Caco-2 (cell line): ENCODE data around the gene UBE2R2. TPM values are rescaled to one million over a fixed set of nuclear protein-coding genes. Genes with fewer than 3 reads are reported as not detected.

Source experiments
- BruUV-seq: library from RNA; stranded (reverse); fragments of 400-500 nt; replicated peaks from 2 replicates; lab custom pipeline; 2021; lab: Mats Ljungman, UMichigan
- CTCF ChIA-PET: fragments of 300-600 bp; sonication (Branson Sonifier 250); formaldehyde crosslinking; loops from one replicate; lab custom pipeline; 2022; ENCODE audit warnings: antibody characterized with exemption; lab: Charles Lee
- POLR2A ChIA-PET: fragments of 300-600 bp; sonication (Branson Sonifier 250); formaldehyde crosslinking; loops from one replicate; lab custom pipeline; 2022; ENCODE audit warnings: antibody characterized with exemption; lab: Charles Lee
- DNase-seq, 2 experiments: peaks; one replicate each; pipeline versions ENCODE4 v3.0.0 to v3.0.0-alpha.2; 2020 to 2022
- H3K27me3 ChIP-seq: replicated peaks from 2 replicates; pipeline ENCODE4 v1.6.0; 2011; ENCODE audit warnings: low read length; ENCODE audit not compliant: control insufficient read depth, insufficient read depth
- H3K36me3 ChIP-seq: 2 replicates; pipeline ENCODE4 v1.5.1; 2011; ENCODE audit warnings: low read length; ENCODE audit not compliant: control insufficient read depth, insufficient read depth
- H3K4me1 ChIP-seq: fragments of 250-450 bp; sonication (Bioruptor Pico); 2 replicates; pipeline ENCODE4 v1.5.1; 2020; ENCODE audit warnings: mild to moderate bottlenecking
- H3K4me3 ChIP-seq: 2 replicates; pipeline ENCODE4 v1.5.1; 2011; ENCODE audit warnings: low read depth, mild to moderate bottlenecking, control low read depth, low read length
- H3K9me3 ChIP-seq: fragments of 250-450 bp; sonication (Bioruptor Pico); 2 replicates; pipeline ENCODE4 v1.5.1; 2020; ENCODE audit warnings: mild to moderate bottlenecking, moderate library complexity
- H3K27ac Mint-ChIP-seq: one replicate; pipeline ENCODE4 v1.8.0; 2022; ENCODE audit warnings: mixed read lengths; ENCODE audit not compliant: unreplicated experiment
- H3K27me3 Mint-ChIP-seq: one replicate; pipeline ENCODE4 v1.8.0; 2022; ENCODE audit warnings: mixed read lengths; ENCODE audit not compliant: insufficient read depth, unreplicated experiment
- H3K36me3 Mint-ChIP-seq: one replicate; pipeline ENCODE4 v1.8.0; 2022; ENCODE audit warnings: mild to moderate bottlenecking, mixed read lengths; ENCODE audit not compliant: insufficient read depth, unreplicated experiment
- H3K4me1 Mint-ChIP-seq: one replicate; pipeline ENCODE4 v1.8.0; 2022; ENCODE audit warnings: low read depth, mixed read lengths; ENCODE audit not compliant: unreplicated experiment
- H3K4me3 Mint-ChIP-seq: one replicate; pipeline ENCODE4 v1.8.0; 2022; ENCODE audit warnings: mild to moderate bottlenecking, moderate library complexity, mixed read lengths; ENCODE audit not compliant: unreplicated experiment
- H3K9me3 Mint-ChIP-seq: one replicate; pipeline ENCODE4 v1.8.0; 2022; ENCODE audit warnings: mixed read lengths; ENCODE audit not compliant: unreplicated experiment
- CTCF ChIP-seq, 2 experiments: fragments of 200-600 bp in 1 of 2; IDR thresholded peaks; 1 replicate in 1 of 2; 2 replicates in 1 of 2; pipeline versions ENCODE4 v1.5.1 to v1.8.0; 2011 to 2022; ENCODE audit warnings: antibody characterized with exemption in 1 of 2, control low read depth in 1 of 2, inconsistent platforms in 1 of 2, low read depth in 1 of 2, low read length in 1 of 2, mild to moderate bottlenecking in 1 of 2, moderate library complexity in 1 of 2; ENCODE audit not compliant: insufficient read depth in 1 of 2, severe bottlenecking in 1 of 2, unreplicated experiment in 1 of 2
- intact Hi-C: fragments of 100-400 bp; cut with micrococcal nuclease; formaldehyde crosslinking; loops from one replicate; pipeline ENCODE4 v1.10.0; 2022; ENCODE audit not compliant: unreplicated experiment
- total RNA-seq: library from RNA; stranded (reverse); gene quantifications from 2 replicates; pipeline ENCODE4 v1.2.3, GENCODE V29; 2022

The UBE2R2 gene
- total RNA-seq, 1 experiment from 2014 or later, result 52.3 TPM

- Mint-ChIP-seq H3K4me1 (peaks cover 6% of the 10 kb centered on the region), H3K27ac (no peak overlapping the region), H3K27me3 (no peaks in the 10 kb centered on the region), H3K9me3 (no peaks in the 10 kb centered on the region), H3K36me3 (peaks cover 80% of the 10 kb centered on the region), H3K4me3 (no peak overlapping the region)
- no peak overlapping the region for H3K4me3 ChIP-seq
- TF ChIP-seq CTCF (IDR thresholded peaks at IDR 0.05; ENCODE audit: insufficient read depth in 1 of 2, low read depth in 1 of 2, low read length in 1 of 2, severe bottlenecking in 1 of 2, unreplicated experiment in 1 of 2), result no peak
- 0 out of 2 replicates have a peak, but pooled peaks cover 6% of the 10 kb centered on the region for H3K9me3 ChIP-seq
- ChIA-PET CTCF (interaction anchor here (1.3 kb wide), 1 partner anchor 109 kb away, joined by 3 read pairs; no protein-coding TSS in a partner anchor), POLR2A (no interaction called here)
- no TSS peak for BruUV-seq
- no peaks in the 10 kb centered on the region for H3K4me1 ChIP-seq
- no peaks in the 10 kb centered on the region for H3K27me3 ChIP-seq
- 0 out of 2 replicates have a peak, but pooled peaks cover 1% of the 10 kb centered on the region for H3K36me3 ChIP-seq
- intact Hi-C loops, result no loop called here
- DNase-seq, result no peak
Measured at GRCh38 chr9:33964086-33964768, 147.3 kb downstream of the UBE2R2 start.

Other genes starting within 250 kb of the UBE2R2 start
- 33.8 and 36.8 TPM in 2 replicates for gene PRSS3, start 21.6 kb upstream of the UBE2R2 start, total RNA-seq
- 87.5 and 96.2 TPM in 2 replicates for gene UBAP2, start 231.7 kb downstream of the UBE2R2 start, total RNA-seq